Stimulated activated CD8-positive, alpha-beta memory T cell treated with anti-CD3 and anti-CD28 coated beads, Interleukin-7, amount 100 ng/mL, for 4 hours (primary cell): ENCODE measurements around the gene FOXL3.
A peak's percentile ranks its signal among the peaks of the same experiment; 100 is the strongest.

Experiments
- DNase-seq, 2 donors: peaks; one replicate each; pipeline ENCODE4 v3.0.0-alpha.2; 2020; ENCODE audit warnings: low read depth in 2 of 2

FOXL3 gene

GRCh38 chr7:302054-302992 is 12.4 kb downstream of the FOXL3 start:
- no peak for DNase-seq

- DNase-seq, result no peak
These were observed 13.5 kb downstream of the FOXL3 start for GRCh38 chr7:303425-303824.

- DNase-seq, result no peak
These were observed 14.1 kb downstream of the FOXL3 start for GRCh38 chr7:303884-304573.

- no peak for DNase-seq
These were observed 14.8 kb downstream of the FOXL3 start for GRCh38 chr7:304574-305409.

GRCh38 chr7:305410-306151 is 15.6 kb downstream of the FOXL3 start:
- DNase-seq, result no peak

- no peak for DNase-seq
These were observed 18.0 kb downstream of the FOXL3 start for GRCh38 chr7:307970-308369.

- DNase-seq, result no peak
These were observed 19.7 kb downstream of the FOXL3 start for GRCh38 chr7:309586-310228.

GRCh38 chr7:311131-311680 is 21.2 kb downstream of the FOXL3 start:
- DNase-seq, result no peak

GRCh38 chr7:311796-312195 is 21.8 kb downstream of the FOXL3 start:
- DNase-seq, result no peak

- no peak for DNase-seq
These were observed 22.5 kb downstream of the FOXL3 start for GRCh38 chr7:312424-312823.

- DNase-seq, result no peak
These were observed 24.9 kb downstream of the FOXL3 start for GRCh38 chr7:314853-315252.

GRCh38 chr7:315516-316265 is 25.7 kb downstream of the FOXL3 start:
- DNase-seq, result no peak

GRCh38 chr7:317643-318405 is 27.9 kb downstream of the FOXL3 start:
- DNase-seq, result no peak

GRCh38 chr7:318476-318875 is 28.5 kb downstream of the FOXL3 start:
- no peak for DNase-seq

- DNase-seq, result no peak
These were observed 29.1 kb downstream of the FOXL3 start for GRCh38 chr7:318878-319661.

- no peak for DNase-seq
These were observed 30.3 kb downstream of the FOXL3 start for GRCh38 chr7:320297-320696.

GRCh38 chr7:322111-322671 is 32.2 kb downstream of the FOXL3 start:
- peak; percentile 58 to 69 for DNase-seq

GRCh38 chr7:322708-323111 is 32.7 kb downstream of the FOXL3 start:
- DNase-seq, result no peak
